HG03442 (cell line): Measurements from ENCODE around the gene PDE6D.

Experiments used
- ATAC-seq: cut with Tn5 transposase; IDR thresholded peaks from one replicate; pipeline ENCODE4 v1.9.1; 2021; ENCODE audit warnings: mild to moderate bottlenecking, moderate library complexity; ENCODE audit not compliant: unreplicated experiment

PDE6D gene

GRCh38 chr2:231708773-231709635 is 72.1 kb downstream of the PDE6D start:
- ATAC-seq = no peak

- peak; percentile 52 for ATAC-seq
These were observed 72.9 kb downstream of the PDE6D start, which contains the start of gene PTMA for GRCh38 chr2:231707927-231708772. PTMA (plus strand) TSS chr2:231708525; CDS start chr2:231708707, 182 bp downstream.

- peak; percentile 0 for ATAC-seq
These were observed 73.5 kb downstream of the PDE6D start for GRCh38 chr2:231707625-231707926.

GRCh38 chr2:231706731-231707624 is 74.1 kb downstream of the PDE6D start:
- peak; percentile 32 for ATAC-seq

GRCh38 chr2:231704017-231704416 is 77.1 kb downstream of the PDE6D start:
- no peak for ATAC-seq

GRCh38 chr2:231701456-231702373 is 79.4 kb downstream of the PDE6D start:
- ATAC-seq = no peak

- ATAC-seq = no peak
These were observed 82.1 kb downstream of the PDE6D start for GRCh38 chr2:231699006-231699405.

- ATAC-seq = no peak
These were observed 85.1 kb downstream of the PDE6D start for GRCh38 chr2:231696004-231696367.

GRCh38 chr2:231693956-231694355 is 87.1 kb downstream of the PDE6D start:
- ATAC-seq = no peak

GRCh38 chr2:231692847-231693246 is 88.2 kb downstream of the PDE6D start:
- ATAC-seq = no peak

- no peak for ATAC-seq
These were observed 89.8 kb downstream of the PDE6D start for GRCh38 chr2:231691251-231691772.

- no peak for ATAC-seq
These were observed 91.8 kb downstream of the PDE6D start for GRCh38 chr2:231689124-231689893.

- ATAC-seq = no peak
These were observed 92.4 kb downstream of the PDE6D start for GRCh38 chr2:231688719-231689118.

GRCh38 chr2:231687961-231688360 is 93.1 kb downstream of the PDE6D start:
- ATAC-seq = no peak

GRCh38 chr2:231687133-231687852 is 93.8 kb downstream of the PDE6D start:
- ATAC-seq = peak; percentile 77

GRCh38 chr2:231686192-231687100 is 94.6 kb downstream of the PDE6D start:
- no peak for ATAC-seq
